Measurements from ENCODE around the gene AIG1.

The AIG1 gene

DNA sequence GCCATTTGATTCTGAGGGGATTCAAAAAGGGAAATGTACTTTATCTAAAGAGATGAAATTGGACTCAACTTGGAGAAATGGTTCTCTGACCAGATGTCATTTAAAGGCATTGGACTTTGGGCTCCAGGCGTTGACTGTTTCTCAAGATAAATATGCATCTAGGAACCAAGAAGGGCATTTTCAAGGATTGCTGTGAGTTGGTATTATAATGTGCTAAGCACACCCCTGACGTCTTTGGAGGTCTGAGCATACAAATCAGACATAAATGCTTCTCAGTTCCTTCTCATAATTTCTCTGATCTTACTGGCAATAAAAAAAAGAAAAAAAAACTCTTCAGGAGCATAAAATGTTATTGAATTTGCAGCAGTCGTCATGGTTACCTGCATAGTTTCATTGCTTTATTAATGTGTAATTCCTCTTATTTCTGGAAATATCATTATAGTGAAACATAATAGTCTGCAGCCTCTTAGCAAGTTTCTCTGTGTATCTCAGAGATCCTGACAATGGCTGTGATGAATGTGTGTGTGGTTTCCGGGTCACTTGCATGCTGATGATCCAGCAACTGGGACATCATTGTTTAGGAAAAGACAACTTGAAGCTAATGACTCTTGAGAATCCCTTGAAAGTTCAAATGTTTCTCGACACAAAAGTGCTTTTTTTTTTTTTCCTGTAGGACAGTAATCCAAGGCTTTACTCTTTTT, 136.0 kb downstream of the AIG1 start:
- no peak for DNase-seq (ENCODE audit: low read depth in 2 of 2)

DNA sequence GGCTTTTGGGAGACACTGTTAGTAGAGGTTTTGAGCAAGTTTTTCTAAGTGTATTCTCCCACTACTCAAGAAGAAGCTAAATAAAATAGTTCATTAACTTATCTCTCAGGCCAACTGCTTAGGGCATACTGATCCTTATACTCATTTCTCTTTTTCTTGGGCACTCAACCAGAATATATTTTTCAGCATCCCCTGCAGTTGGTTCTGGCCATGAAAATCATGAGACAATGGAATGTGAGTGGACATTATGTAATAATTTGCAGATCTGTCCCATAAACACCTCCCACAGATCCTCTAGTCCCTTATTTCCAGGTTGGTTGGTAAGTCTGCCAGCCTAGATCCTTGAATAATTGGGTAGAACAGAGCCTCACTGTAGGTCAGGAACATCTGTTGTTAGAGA, 136.7 kb downstream of the AIG1 start:
- no peak for DNase-seq (ENCODE audit: low read depth in 2 of 2)

GRCh38 chr6:143198312-143198711, 137.6 kb downstream of the AIG1 start:
- DNase-seq (ENCODE audit: low read depth in 2 of 2), result no peak

DNA sequence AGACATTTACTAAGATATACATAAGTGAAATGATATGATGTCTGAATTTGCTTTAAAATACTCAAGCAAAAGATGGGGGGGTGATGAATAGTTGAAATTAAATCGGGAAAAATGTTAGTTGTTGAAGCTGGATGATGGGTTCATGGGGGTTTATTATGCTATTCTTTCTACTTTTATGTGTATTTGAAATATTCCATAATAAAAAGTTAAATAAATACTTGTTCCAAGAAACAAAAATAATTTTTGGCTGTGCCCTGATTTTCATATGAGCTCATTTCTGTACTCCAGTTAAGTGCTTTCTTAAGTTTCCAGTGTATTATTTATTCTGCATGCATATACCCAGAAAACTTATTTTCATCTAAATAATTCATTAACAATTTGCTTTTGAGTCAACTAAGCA, 138.6 kb downstream of the AIG1 start:
- no peak for DNase-seq (ENCODE audit: low read depth in 2 of 2)

GRCh38 chr6:143200167-143200770, 139.6 kb downstream of the AIG1 start:
- no peak for DNase-seq (ENCODE audit: low read depth in 2 of 2)

DNA sequence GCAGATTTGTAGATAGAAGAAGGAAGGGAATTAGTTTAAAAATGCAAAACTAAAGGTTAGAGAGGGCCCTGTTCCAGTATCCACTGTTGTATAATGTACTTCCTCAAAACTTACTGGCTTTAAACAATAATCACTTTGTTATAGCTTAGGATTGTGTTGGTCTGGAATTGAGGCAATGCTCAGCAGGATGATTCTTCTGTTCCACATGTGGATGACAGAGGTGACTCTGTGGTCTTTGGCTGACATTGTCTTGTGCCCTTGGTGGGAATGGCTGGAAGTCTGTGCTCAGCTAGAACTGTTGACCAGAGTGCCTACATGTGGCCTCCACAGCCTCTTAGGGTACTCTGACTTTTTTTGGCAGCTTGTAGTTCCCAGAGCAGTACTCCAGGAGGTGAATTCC, 143.4 kb downstream of the AIG1 start:
- no peak for DNase-seq (ENCODE audit: low read depth in 2 of 2)

GRCh38 chr6:143205131-143205535, 144.4 kb downstream of the AIG1 start:
- no peak for DNase-seq (ENCODE audit: low read depth in 2 of 2)

DNA sequence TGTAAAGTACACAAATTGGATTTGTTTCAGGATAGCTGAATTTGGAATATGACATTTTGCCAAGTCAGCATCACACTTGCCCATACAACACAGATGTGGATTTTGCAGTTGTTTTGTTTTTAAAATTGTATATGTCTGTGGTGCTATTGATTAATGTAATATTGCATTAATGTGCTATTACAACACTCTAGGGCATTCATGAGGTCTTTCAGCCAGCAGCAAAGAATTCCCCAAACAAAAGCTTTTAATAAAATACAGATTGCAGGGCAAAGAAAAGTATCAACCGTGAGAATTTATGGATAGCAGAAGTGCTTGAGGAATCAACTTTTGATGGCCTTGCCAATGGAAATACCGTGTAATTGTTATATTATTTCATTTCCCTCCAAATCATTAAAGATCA, 144.9 kb downstream of the AIG1 start:
- no peak for DNase-seq (ENCODE audit: low read depth in 2 of 2)

- DNase-seq (ENCODE audit: low read depth in 2 of 2), result no peak
Measured at GRCh38 chr6:143205991-143206390, 145.3 kb downstream of the AIG1 start.

GRCh38 chr6:143206550-143206949, 145.9 kb downstream of the AIG1 start:
- no peak for DNase-seq (ENCODE audit: low read depth in 2 of 2)

GRCh38 chr6:143210420-143210819, 149.7 kb downstream of the AIG1 start:
- DNase-seq (ENCODE audit: low read depth in 2 of 2), result no peak

DNA sequence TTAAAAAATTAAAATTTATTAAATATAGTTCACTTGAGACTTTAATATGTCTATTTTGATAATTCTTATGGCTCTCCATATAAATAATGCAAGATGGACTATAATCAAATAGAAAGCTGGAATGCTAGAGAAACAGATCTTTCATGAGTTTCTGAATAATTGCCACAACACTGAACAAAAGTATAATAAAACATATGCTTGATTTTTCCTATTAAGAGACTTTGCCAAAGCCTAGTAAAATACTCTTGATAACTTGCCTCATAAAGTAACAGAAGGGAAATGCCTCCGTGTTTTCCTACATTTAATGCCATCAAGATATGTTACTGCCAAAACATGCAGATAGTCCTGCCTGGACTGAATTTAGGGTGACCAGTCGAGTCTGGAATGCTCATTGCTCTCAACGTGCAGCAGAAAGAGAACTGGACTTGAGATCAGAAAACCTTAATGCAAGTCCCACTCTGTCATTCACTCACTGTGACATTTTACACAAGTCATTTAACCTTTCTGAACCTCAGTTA, 153.2 kb downstream of the AIG1 start:
- no peak for DNase-seq (ENCODE audit: low read depth in 2 of 2)

GRCh38 chr6:143215363-143215762, 154.7 kb downstream of the AIG1 start:
- DNase-seq (ENCODE audit: low read depth in 2 of 2), result no peak

GRCh38 chr6:143215771-143216170, 155.1 kb downstream of the AIG1 start:
- no peak for DNase-seq (ENCODE audit: low read depth in 2 of 2)

DNA sequence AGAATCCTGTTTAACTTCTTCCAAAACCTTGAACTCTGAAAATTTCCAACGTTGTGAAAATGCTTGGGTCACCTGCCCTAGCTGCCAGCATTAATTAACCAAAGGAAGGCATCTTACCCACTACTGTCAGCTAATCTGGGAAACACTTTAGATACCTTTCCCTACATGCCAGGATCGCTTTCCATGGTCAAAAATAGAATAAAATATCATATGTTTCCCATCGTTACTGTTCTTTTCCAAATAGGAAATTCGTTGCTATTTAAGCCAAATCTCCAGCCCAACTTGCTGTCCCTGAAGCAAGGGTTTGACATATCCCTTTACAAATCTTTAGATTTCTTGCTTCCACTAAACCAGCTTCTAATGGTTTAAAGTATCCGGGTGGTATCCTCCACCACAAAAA, 157.5 kb downstream of the AIG1 start:
- DNase-seq (ENCODE audit: low read depth in 2 of 2), result no peak

GRCh38 chr6:143221698-143222097, 161.0 kb downstream of the AIG1 start:
- no peak for DNase-seq (ENCODE audit: low read depth in 2 of 2)

DNA sequence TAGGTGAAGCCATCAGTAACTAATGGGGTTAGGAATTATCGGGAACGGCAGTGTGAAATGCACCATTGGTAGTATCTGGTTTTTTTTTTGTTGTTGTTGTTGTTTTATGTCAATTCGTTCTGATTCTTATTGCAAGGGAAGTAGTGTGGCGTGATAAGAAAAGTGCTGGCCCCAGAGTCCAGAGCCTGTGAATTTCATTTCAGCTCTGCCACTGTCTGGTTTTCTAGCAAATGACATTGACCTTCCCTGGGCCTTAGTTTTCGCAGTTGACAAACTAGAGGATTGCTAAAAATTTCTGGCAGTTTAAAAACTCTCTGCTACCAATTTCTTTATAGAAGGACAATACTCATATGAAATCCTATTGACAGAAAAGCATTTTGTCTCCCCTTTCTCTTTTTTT, 161.6 kb downstream of the AIG1 start:
- no peak for DNase-seq (ENCODE audit: low read depth in 2 of 2)

DNA sequence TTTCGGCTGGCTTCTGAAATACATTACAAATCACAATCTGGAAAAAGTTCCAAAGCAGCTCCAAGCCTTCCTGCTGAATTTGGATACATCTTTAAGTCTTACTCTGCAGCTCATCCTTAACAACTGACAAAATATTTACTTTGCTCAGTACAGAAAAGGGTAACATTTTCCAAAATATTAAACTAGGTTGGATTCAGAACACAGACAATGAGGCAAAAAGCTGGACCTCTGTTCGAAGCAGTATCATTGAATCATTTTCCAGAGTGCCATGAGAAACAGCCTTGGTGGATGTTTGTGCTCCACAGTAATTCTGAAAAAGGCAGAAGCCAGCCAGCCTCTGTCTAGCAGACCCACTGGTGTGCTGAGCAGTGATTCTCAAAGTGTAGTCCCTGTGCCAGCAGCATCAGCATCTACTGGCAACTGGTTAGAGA, 162.1 kb downstream of the AIG1 start:
- no peak for DNase-seq (ENCODE audit: low read depth in 2 of 2)

DNA sequence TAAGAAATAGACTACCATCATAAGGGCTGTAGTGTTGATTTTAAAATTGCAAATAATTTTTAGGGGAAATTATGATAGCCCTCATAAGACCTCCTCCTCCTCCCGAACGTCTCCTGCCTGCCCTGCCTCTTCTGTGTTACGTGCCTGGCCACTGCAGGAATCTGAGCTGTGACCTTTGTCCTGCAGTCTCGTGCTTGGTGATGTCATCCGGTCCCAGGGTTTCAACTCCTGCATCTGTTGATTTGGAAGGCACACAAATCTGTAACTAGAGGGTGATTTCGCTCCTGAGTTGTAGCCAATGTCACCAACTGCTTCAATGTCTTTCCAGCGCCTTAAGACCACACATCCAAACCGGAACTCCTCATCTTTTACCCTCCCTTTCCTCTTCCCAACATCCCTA, 163.2 kb downstream of the AIG1 start:
- DNase-seq (ENCODE audit: low read depth in 2 of 2), result no peak

GRCh38 chr6:143224516-143224915, 163.8 kb downstream of the AIG1 start:
- DNase-seq (ENCODE audit: low read depth in 2 of 2), result no peak

- DNase-seq (ENCODE audit: low read depth in 2 of 2), result no peak
Measured at GRCh38 chr6:143225929-143226328, 165.2 kb downstream of the AIG1 start.

DNA sequence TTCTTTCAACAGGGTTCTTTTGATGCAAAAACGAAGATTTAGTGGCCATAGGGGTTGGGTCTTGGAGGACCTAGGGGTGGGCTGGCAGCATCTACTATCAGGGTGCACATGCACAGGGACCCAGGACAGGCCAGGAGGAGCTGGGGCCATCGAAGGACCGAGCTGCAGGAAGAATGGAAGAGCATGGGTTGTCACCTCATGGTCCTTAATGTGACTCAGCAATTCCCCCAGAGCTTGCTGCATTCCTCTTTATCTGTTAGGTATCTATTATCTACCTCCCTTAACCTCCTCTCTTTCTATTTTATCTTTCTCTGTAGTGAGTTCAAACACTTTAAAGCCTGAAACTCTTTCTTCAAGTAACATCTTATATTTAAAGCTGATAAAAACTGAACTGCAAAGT, 167.0 kb downstream of the AIG1 start:
- no peak for DNase-seq (ENCODE audit: low read depth in 2 of 2)

- no peak for DNase-seq (ENCODE audit: low read depth in 2 of 2)
Measured at GRCh38 chr6:143229400-143229799, 168.7 kb downstream of the AIG1 start.

DNA sequence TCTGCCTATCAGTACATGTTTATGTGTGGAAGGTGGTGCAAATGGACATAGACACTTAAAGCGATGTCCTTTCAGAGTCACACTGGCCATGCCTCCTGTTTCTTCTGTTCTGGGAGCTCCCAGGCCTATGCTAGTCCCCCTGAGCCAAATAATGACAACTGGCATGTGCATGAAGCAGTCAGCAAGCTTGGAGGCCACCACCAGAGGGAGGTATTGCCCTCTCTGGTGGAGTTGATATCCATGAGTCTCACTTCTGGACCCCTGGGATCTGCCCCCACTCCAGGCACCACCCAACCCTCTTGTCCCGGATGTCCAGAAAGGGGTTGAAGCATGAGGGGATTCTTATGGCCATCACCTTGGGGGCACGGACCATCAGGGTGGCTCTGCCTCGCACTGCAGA, 172.2 kb downstream of the AIG1 start:
- peak in 1 of 2 donors; percentile 22 for DNase-seq (ENCODE audit: low read depth in 2 of 2)
